GM12878 (cell line): ENCODE measurements around the gene NOXA1. TPM values are rescaled to one million over a fixed set of nuclear protein-coding genes. Genes with fewer than 3 reads are reported as not detected.

Experiments used
- BRCA1 ChIP-seq: IDR thresholded peaks from 2 replicates; pipeline ENCODE4 v1.6.1; 2011; ENCODE audit warnings: low read depth, low read length, improper control_type of control experiment
- E4F1 ChIP-seq: fragments of 450-650 bp; IDR thresholded peaks from 2 replicates; pipeline ENCODE4 v1.6.1; 2018; ENCODE audit warnings: borderline replicate concordance, mild to moderate bottlenecking; ENCODE audit not compliant: partially characterized antibody
- ESRRA ChIP-seq: IDR thresholded peaks from 2 replicates; pipeline ENCODE4 v1.6.1; 2012; ENCODE audit warnings: mild to moderate bottlenecking, low read length, improper control_type of control experiment
- IKZF2 ChIP-seq, 2 experiments: fragments of 450-650 bp; IDR thresholded peaks; 2 replicates each; pipeline ENCODE4 v1.6.1; 2017; ENCODE audit warnings: mild to moderate bottlenecking in 2 of 2, moderate library complexity in 2 of 2
- NR2C2 ChIP-seq: IDR thresholded peaks from 2 replicates; pipeline ENCODE4 v1.6.1; 2011; ENCODE audit warnings: borderline replicate concordance, low read depth; ENCODE audit not compliant: control insufficient read depth, insufficient read length
- POLR2AphosphoS2 ChIP-seq: IDR thresholded peaks from 2 replicates; pipeline ENCODE4 v1.6.1; 2011; ENCODE audit warnings: low read depth, mild to moderate bottlenecking, low read length, improper control_type of control experiment, moderate library complexity
- RB1 ChIP-seq: fragments of 450-650 bp; formaldehyde crosslinking; IDR thresholded peaks from 2 replicates; pipeline ENCODE4 v1.6.1; 2017; ENCODE audit warnings: mild to moderate bottlenecking, borderline replicate concordance
- RELA ChIP-seq: fragments of 450-650 bp; IDR thresholded peaks from 2 replicates; pipeline ENCODE4 v1.8.0; 2014; ENCODE audit warnings: borderline replicate concordance; ENCODE audit not compliant: partially characterized antibody
- RELB ChIP-seq: fragments of 450-650 bp; IDR thresholded peaks from 2 replicates; pipeline ENCODE4 v1.6.1; 2017; ENCODE audit warnings: low read depth, mild to moderate bottlenecking, moderate library complexity
- RUNX3 ChIP-seq: IDR thresholded peaks from 2 replicates; pipeline ENCODE4 v1.6.1; 2012; ENCODE audit warnings: low read length, inconsistent platforms
- SIX5 ChIP-seq: IDR thresholded peaks from 2 replicates; pipeline ENCODE4 v1.6.1; 2011; ENCODE audit warnings: mild to moderate bottlenecking, low read depth, low read length, moderate library complexity; ENCODE audit not compliant: severe bottlenecking
- SREBF2 ChIP-seq: IDR thresholded peaks from 2 replicates; pipeline ENCODE4 v1.6.1; 2012; ENCODE audit warnings: mild to moderate bottlenecking, low read length
- STAT3 ChIP-seq: IDR thresholded peaks from 2 replicates; pipeline ENCODE4 v1.6.1; 2011; ENCODE audit warnings: low read depth, low read length, improper control_type of control experiment
- YY1 ChIP-seq: IDR thresholded peaks from 2 replicates; pipeline ENCODE4 v1.6.1; 2011; ENCODE audit warnings: low read depth, mild to moderate bottlenecking, low read length
- ZBTB11 ChIP-seq: fragments of 450-650 bp; formaldehyde crosslinking; IDR thresholded peaks from 2 replicates; pipeline ENCODE4 v1.5.0; 2022; ENCODE audit warnings: mild to moderate bottlenecking, missing genetic modification characterization
- ZBTB33 ChIP-seq: fragments of 450-650 bp; IDR thresholded peaks from 2 replicates; pipeline ENCODE4 v1.6.1; 2017; ENCODE audit warnings: mild to moderate bottlenecking
- polyA plus RNA-seq, 11 experiments: library from polyadenylated mRNA; depleted of rRNA in 4 of 11; unstranded in 6 of 11; stranded (reverse) in 5 of 11; fragments of >200 nt; fragmentation: Nextera tagmentation in 4 of 11; fragmentation: Illumina TruSeq in 1 of 11; extraction: Ambion mirVana in 4 of 11; extraction: Trizol in 1 of 11; gene quantifications; 1 replicate in 1 of 11; 2 replicates in 10 of 11; pipeline versions ENCODE4 v1.2.1 to v1.2.3, GENCODE V29; 2011 to 2016; ENCODE audit warnings: inconsistent platforms in 2 of 11, missing spikeins in 2 of 11, low read depth in 1 of 11
- total RNA-seq, 4 experiments: library from RNA; depleted of rRNA in 3 of 4; stranded (reverse); fragments of >200 nt in 3 of 4; fragmentation: Illumina TruSeq in 1 of 4; extraction: Trizol in 1 of 4; gene quantifications; 2 replicates each; pipeline versions ENCODE4 v1.2.1 to v1.2.3, GENCODE V29; 2013 to 2021

Gene NOXA1
- total and polyA plus RNA-seq, 10 of the 15 experiments (the other 5 are each of a cell fraction or from before 2014, with no cell fraction given) = 0.08 to 0.20 TPM; not detected in 8

GRCh38 chr9:137445275-137445807 lies 22.1 kb downstream of the NOXA1 start (continued):
- no peak for TF ChIP-seq ZBTB33
- TF ChIP-seq BRCA1 = no peak
- TF ChIP-seq SREBF2 = no peak
- no peak for TF ChIP-seq ZBTB11 (CRISPR knock-in tag)
- TF ChIP-seq STAT3 = no peak
- no peak for TF ChIP-seq IKZF2 (IDR thresholded peaks at IDR 0.05)
- TF ChIP-seq RELB = no peak; the same call in 1 of the 2 replicates
- TF ChIP-seq POLR2AphosphoS2 = no peak
- no peak for TF ChIP-seq NR2C2
- peak; percentile 75 for TF ChIP-seq RUNX3
- no peak for TF ChIP-seq YY1
- TF ChIP-seq SIX5 = no peak
- TF ChIP-seq RB1 = peak; percentile 45; the same call in 1 of the 2 replicates
- no peak for TF ChIP-seq E4F1
- TF ChIP-seq RELA = no peak
- no peak for TF ChIP-seq ESRRA
